NB4 (cell line): ENCODE measurements around the gene CDH11.

Experiments
- CTCF ChIP-seq: IDR thresholded peaks from one replicate; pipeline ENCODE4 v1.5.1; 2012; ENCODE audit warnings: low read depth, low read length
- MYC ChIP-seq: IDR thresholded peaks from 2 replicates; pipeline ENCODE4 v1.6.1; 2011; ENCODE audit warnings: low read depth, low read length
- POLR2A ChIP-seq: IDR thresholded peaks from 2 replicates; pipeline ENCODE4 v1.6.1; 2011; ENCODE audit warnings: mild to moderate bottlenecking; ENCODE audit not compliant: insufficient read length; ENCODE audit errors: extremely low read depth

GRCh38 chr16:64925166-64925565, 196.7 kb downstream of the CDH11 start:
- TF ChIP-seq CTCF (no peak), POLR2A (no peak), MYC (no peak)
